H9 (cell line): ENCODE data around the gene SETBP1. TPM values are rescaled to one million over a fixed set of nuclear protein-coding genes. Genes with fewer than 3 reads are reported as not detected.

Experiments used
- DNase-seq: peaks from one replicate; pipeline ENCODE4 v3.0.0-alpha.2; 2017
- H2AFZ ChIP-seq: one replicate; pipeline ENCODE4 v1.6.1; 2013; ENCODE audit warnings: mild to moderate bottlenecking, low read length, control low read depth, moderate library complexity
- H2AK5ac ChIP-seq: 2 replicates; pipeline ENCODE4 v1.6.1; 2013; ENCODE audit warnings: low read length, control low read depth, mixed read lengths; ENCODE audit not compliant: insufficient read length
- H2BK120ac ChIP-seq: one replicate; pipeline ENCODE4 v1.6.1; 2013; ENCODE audit warnings: low read depth, mild to moderate bottlenecking, low read length, control low read depth, inconsistent platforms; ENCODE audit not compliant: poor library complexity, severe bottlenecking
- H2BK12ac ChIP-seq: 2 replicates; pipeline ENCODE4 v1.6.1; 2013; ENCODE audit warnings: low read length, control low read depth, mixed read lengths, low read depth; ENCODE audit not compliant: insufficient read length
- H2BK15ac ChIP-seq: 2 replicates; pipeline ENCODE4 v1.6.1; 2013; ENCODE audit warnings: low read depth, low read length, control low read depth
- H2BK20ac ChIP-seq: one replicate; pipeline ENCODE4 v1.6.1; 2013; ENCODE audit warnings: low read depth, mild to moderate bottlenecking, low read length, control low read depth, inconsistent platforms; ENCODE audit not compliant: poor library complexity, severe bottlenecking
- H2BK5ac ChIP-seq: 2 replicates; pipeline ENCODE4 v1.6.1; 2013; ENCODE audit warnings: low read length, control low read depth, mixed read lengths; ENCODE audit not compliant: insufficient read length
- H3K14ac ChIP-seq: 2 replicates; pipeline ENCODE4 v1.6.1; 2013; ENCODE audit warnings: low read length, control low read depth; ENCODE audit not compliant: insufficient read depth
- H3K18ac ChIP-seq: 2 replicates; pipeline ENCODE4 v1.6.1; 2013; ENCODE audit warnings: low read depth, mild to moderate bottlenecking, mixed read lengths, low read length, control low read depth; ENCODE audit not compliant: insufficient read length
- H3K23ac ChIP-seq: 2 replicates; pipeline ENCODE4 v1.6.1; 2013; ENCODE audit warnings: low read length, control low read depth, mixed read lengths, low read depth; ENCODE audit not compliant: insufficient read length
- H3K23me2 ChIP-seq: 2 replicates; pipeline ENCODE4 v1.6.1; 2013; ENCODE audit warnings: low read depth, mild to moderate bottlenecking, mixed read lengths, low read length, control low read depth; ENCODE audit not compliant: insufficient read length, poor library complexity, severe bottlenecking
- H3K27ac ChIP-seq: 2 replicates; pipeline ENCODE4 v1.5.1; 2013; ENCODE audit warnings: low read length, control low read depth, mixed read lengths, low read depth; ENCODE audit not compliant: insufficient read length
- H3K27me3 ChIP-seq: 2 replicates; pipeline ENCODE4 v1.6.1; 2013; ENCODE audit warnings: low read length, control low read depth, inconsistent platforms; ENCODE audit not compliant: insufficient read depth
- H3K4ac ChIP-seq: 2 replicates; pipeline ENCODE4 v1.6.1; 2013; ENCODE audit warnings: low read depth, mild to moderate bottlenecking, control low read depth, inconsistent platforms, low read length, moderate library complexity
- H3K4me1 ChIP-seq: 2 replicates; pipeline ENCODE4 v1.6.1; 2013; ENCODE audit warnings: low read length, control low read depth, inconsistent platforms; ENCODE audit not compliant: insufficient read depth
- H3K4me2 ChIP-seq: 2 replicates; pipeline ENCODE4 v1.6.1; 2013; ENCODE audit warnings: low read length, control low read depth, mixed read lengths; ENCODE audit not compliant: insufficient read length, insufficient read depth
- H3K56ac ChIP-seq: 2 replicates; pipeline ENCODE4 v1.6.1; 2013; ENCODE audit warnings: low read depth, mild to moderate bottlenecking, mixed read lengths, low read length, control low read depth; ENCODE audit not compliant: insufficient read length
- H3K79me1 ChIP-seq: 2 replicates; pipeline ENCODE4 v1.6.1; 2013; ENCODE audit warnings: low read depth, mild to moderate bottlenecking, moderate library complexity, low read length, control low read depth, inconsistent platforms; ENCODE audit not compliant: insufficient read depth, poor library complexity, severe bottlenecking
- H3K79me2 ChIP-seq: 2 replicates; pipeline ENCODE4 v1.6.1; 2013; ENCODE audit warnings: low read length, control low read depth, inconsistent platforms; ENCODE audit not compliant: insufficient read depth
- H3K9ac ChIP-seq: 2 replicates; pipeline ENCODE4 v1.6.1; 2013; ENCODE audit warnings: low read length, control low read depth, mixed read lengths; ENCODE audit not compliant: insufficient read length; ENCODE audit errors: extremely low read depth
- H3K9me3 ChIP-seq: one replicate; pipeline ENCODE4 v1.6.1; 2013; ENCODE audit warnings: low read depth, low read length, inconsistent platforms; ENCODE audit not compliant: control insufficient read depth
- H3T11ph ChIP-seq: one replicate; pipeline ENCODE4 v1.6.1; 2013; ENCODE audit warnings: mild to moderate bottlenecking, low read length, control low read depth, inconsistent platforms
- H4K20me1 ChIP-seq: one replicate; pipeline ENCODE4 v1.6.1; 2013; ENCODE audit not compliant: control insufficient read depth, insufficient read length, insufficient read depth
- H4K5ac ChIP-seq: 2 replicates; pipeline ENCODE4 v1.6.1; 2013; ENCODE audit warnings: low read depth, mild to moderate bottlenecking, mixed read lengths, low read length, control low read depth; ENCODE audit not compliant: insufficient read length
- H4K8ac ChIP-seq: replicated peaks from 2 replicates; pipeline ENCODE4 v1.6.1; 2013; ENCODE audit warnings: low read length, control low read depth, mixed read lengths, low read depth; ENCODE audit not compliant: insufficient read length
- H4K91ac ChIP-seq: 2 replicates; pipeline ENCODE4 v1.6.1; 2013; ENCODE audit warnings: low read depth, mild to moderate bottlenecking, moderate library complexity, mixed read lengths, low read length, control low read depth; ENCODE audit not compliant: insufficient read length
- H3K27ac Mint-ChIP-seq, 3 experiments: 2 replicates in 2 of 3; 3 replicates in 1 of 3; pipeline ENCODE4 v1.8.0; 2020 to 2021; ENCODE audit warnings: mixed read lengths in 3 of 3, mild to moderate bottlenecking in 1 of 3, moderate library complexity in 1 of 3
- H3K27me3 Mint-ChIP-seq: 2 replicates; pipeline ENCODE4 v1.8.0; 2021; ENCODE audit warnings: low read depth, mild to moderate bottlenecking, moderate library complexity, mixed read lengths
- H3K36me3 Mint-ChIP-seq, 3 experiments: 2 replicates in 2 of 3; 3 replicates in 1 of 3; pipeline ENCODE4 v1.8.0; 2020 to 2021; ENCODE audit warnings: low read depth in 3 of 3, mixed read lengths in 3 of 3; ENCODE audit not compliant: insufficient read depth in 1 of 3
- H3K4me1 Mint-ChIP-seq, 2 experiments: 2 replicates each; pipeline ENCODE4 v1.8.0; 2020; ENCODE audit warnings: mixed read lengths in 2 of 2
- H3K4me3 Mint-ChIP-seq, 2 experiments: 2 replicates in 1 of 2; 3 replicates in 1 of 2; pipeline ENCODE4 v1.8.0; 2020 to 2021; ENCODE audit warnings: mild to moderate bottlenecking in 2 of 2, mixed read lengths in 2 of 2, moderate library complexity in 1 of 2
- H3K9me3 Mint-ChIP-seq, 2 experiments: 2 replicates in 1 of 2; 3 replicates in 1 of 2; pipeline ENCODE4 v1.8.0; 2020; ENCODE audit warnings: mild to moderate bottlenecking in 2 of 2, mixed read lengths in 2 of 2, moderate library complexity in 1 of 2
- WGBS: extraction: QIAGEN DNeasy Blood & Tissue Kit; methylation state at CpG from one replicate; pipeline ENCODE4 v1.1.7; 2013; ENCODE audit warnings: missing lambda C conversion rate, low lambda C conversion rate, mixed read lengths; ENCODE audit not compliant: insufficient read length; ENCODE audit errors: extremely low coverage; 5-methylcytosine and 5-hydroxymethylcytosine counted together
- total RNA-seq: library from RNA; stranded (reverse); gene quantifications from 2 replicates; pipeline ENCODE4 v1.2.1, GENCODE V29; 2021
- TF ChIP-seq, protein P1 (sequence below): fragments of 200-600 bp; sonication (generic); conservative IDR thresholded peaks from 3 replicates; pipeline ENCODE4 v1.8.0; 2021; ENCODE audit warnings: antibody characterized with exemption, mild to moderate bottlenecking

SETBP1 gene
- total RNA-seq, 1 experiment from 2014 or later = 4.6 TPM

DNA sequence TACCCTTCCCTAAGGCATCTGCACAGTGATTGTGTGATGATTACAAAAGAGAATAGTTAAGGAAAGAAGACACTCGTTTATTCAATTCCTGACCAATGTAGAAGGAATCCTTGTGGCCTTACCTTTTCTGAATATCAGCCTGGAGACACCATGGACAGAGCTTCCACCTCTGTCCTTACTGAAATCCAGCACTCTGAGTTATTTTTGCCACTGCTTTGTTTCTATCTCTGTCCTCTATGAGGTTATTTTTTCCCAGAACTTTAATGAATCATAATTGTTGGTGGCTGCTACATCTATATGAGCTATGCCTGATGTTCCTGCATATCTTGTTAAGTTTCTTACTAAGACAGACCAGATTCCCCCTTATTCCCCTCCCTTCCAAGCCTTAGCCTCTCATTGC, 275.1 kb downstream of the SETBP1 start:
- H2BK20ac ChIP-seq = no peak overlapping the region
- no peak overlapping the region for H3K23ac ChIP-seq
- no peak overlapping the region for H3T11ph ChIP-seq
- H3K56ac ChIP-seq = no peak overlapping the region
- Mint-ChIP-seq H3K27me3 (peaks cover 10% of the 10 kb centered on the region), H3K27ac (no peak overlapping the region), H3K9me3 (no peaks in the 10 kb centered on the region), H3K4me3 (no peak overlapping the region), H3K4me1 (no peaks in the 10 kb centered on the region), H3K36me3 (peaks cover 6 to 17% (median 7%) of the 10 kb centered on the region in 3 experiments; a peak in 6 of 7 replicates)
- WGBS = no CpG with 5 or more reads among the region's 1 CpG
- H3K4me2 ChIP-seq = no peak overlapping the region
- H3K4me1 ChIP-seq = no peaks in the 10 kb centered on the region
- no peak overlapping the region for H4K91ac ChIP-seq
- H3K9ac ChIP-seq = no peak overlapping the region
- no peak overlapping the region for H2BK15ac ChIP-seq
- no peaks in the 10 kb centered on the region for H3K9me3 ChIP-seq
- no peak overlapping the region for H3K14ac ChIP-seq
- no peaks in the 10 kb centered on the region for H3K27me3 ChIP-seq
- no peaks in the 10 kb centered on the region for H3K79me2 ChIP-seq
- no peak overlapping the region for H2BK120ac ChIP-seq
- no peaks in the 10 kb centered on the region for H3K23me2 ChIP-seq
- H2BK12ac ChIP-seq = no peak overlapping the region
- no peak overlapping the region for H4K5ac ChIP-seq
- H3K4ac ChIP-seq = no peak overlapping the region
- H2AK5ac ChIP-seq = no peak overlapping the region
- no peak overlapping the region for H4K8ac ChIP-seq
- no peak for DNase-seq
- H3K18ac ChIP-seq = no peak overlapping the region
- no peak overlapping the region for H2AFZ ChIP-seq
- H2BK5ac ChIP-seq = no peak overlapping the region
- TF ChIP-seq, protein P1, sequence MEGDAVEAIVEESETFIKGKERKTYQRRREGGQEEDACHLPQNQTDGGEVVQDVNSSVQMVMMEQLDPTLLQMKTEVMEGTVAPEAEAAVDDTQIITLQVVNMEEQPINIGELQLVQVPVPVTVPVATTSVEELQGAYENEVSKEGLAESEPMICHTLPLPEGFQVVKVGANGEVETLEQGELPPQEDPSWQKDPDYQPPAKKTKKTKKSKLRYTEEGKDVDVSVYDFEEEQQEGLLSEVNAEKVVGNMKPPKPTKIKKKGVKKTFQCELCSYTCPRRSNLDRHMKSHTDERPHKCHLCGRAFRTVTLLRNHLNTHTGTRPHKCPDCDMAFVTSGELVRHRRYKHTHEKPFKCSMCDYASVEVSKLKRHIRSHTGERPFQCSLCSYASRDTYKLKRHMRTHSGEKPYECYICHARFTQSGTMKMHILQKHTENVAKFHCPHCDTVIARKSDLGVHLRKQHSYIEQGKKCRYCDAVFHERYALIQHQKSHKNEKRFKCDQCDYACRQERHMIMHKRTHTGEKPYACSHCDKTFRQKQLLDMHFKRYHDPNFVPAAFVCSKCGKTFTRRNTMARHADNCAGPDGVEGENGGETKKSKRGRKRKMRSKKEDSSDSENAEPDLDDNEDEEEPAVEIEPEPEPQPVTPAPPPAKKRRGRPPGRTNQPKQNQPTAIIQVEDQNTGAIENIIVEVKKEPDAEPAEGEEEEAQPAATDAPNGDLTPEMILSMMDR = no peak
- H3K79me1 ChIP-seq = no peaks in the 10 kb centered on the region
- no peaks in the 10 kb centered on the region for H4K20me1 ChIP-seq
- no peak overlapping the region for H3K27ac ChIP-seq
